ENCODE measurements around the gene LRMDA.

LRMDA gene

GRCh38 chr10:76333326-76333725 lies 901.9 kb downstream of the LRMDA start:
- DNase-seq, result no peak

GRCh38 chr10:76333796-76334195 lies 902.4 kb downstream of the LRMDA start:
- DNase-seq, result no peak

- no peak for DNase-seq
Measured at GRCh38 chr10:76334255-76334654, 902.8 kb downstream of the LRMDA start.

GRCh38 chr10:76336213-76336963 lies 905.0 kb downstream of the LRMDA start:
- DNase-seq, result no peak

- no peak for DNase-seq
Measured at GRCh38 chr10:76337641-76338040, 906.2 kb downstream of the LRMDA start.

- DNase-seq, result no peak
Measured at GRCh38 chr10:76338187-76338586, 906.8 kb downstream of the LRMDA start.

GRCh38 chr10:76341740-76342139 lies 910.3 kb downstream of the LRMDA start:
- DNase-seq, result no peak

GRCh38 chr10:76342996-76343395 lies 911.6 kb downstream of the LRMDA start:
- DNase-seq, result no peak

- DNase-seq, result no peak
Measured at GRCh38 chr10:76347832-76348231, 916.4 kb downstream of the LRMDA start.

GRCh38 chr10:76350583-76350982 lies 919.2 kb downstream of the LRMDA start:
- DNase-seq, result no peak

GRCh38 chr10:76352300-76352699 lies 920.9 kb downstream of the LRMDA start:
- DNase-seq, result no peak

GRCh38 chr10:76353237-76353851 lies 921.9 kb downstream of the LRMDA start:
- no peak for DNase-seq

GRCh38 chr10:76354212-76354738 lies 922.9 kb downstream of the LRMDA start:
- no peak for DNase-seq

GRCh38 chr10:76354921-76355320 lies 923.5 kb downstream of the LRMDA start:
- no peak for DNase-seq

GRCh38 chr10:76356557-76356956 lies 925.1 kb downstream of the LRMDA start:
- DNase-seq, result no peak

GRCh38 chr10:76357726-76358415 lies 926.4 kb downstream of the LRMDA start:
- DNase-seq, result no peak

- no peak for DNase-seq
Measured at GRCh38 chr10:76358743-76359395, 927.4 kb downstream of the LRMDA start.

- DNase-seq, result no peak
Measured at GRCh38 chr10:76375761-76376160, 944.3 kb downstream of the LRMDA start.

GRCh38 chr10:76382381-76382851 lies 951.0 kb downstream of the LRMDA start:
- no peak for DNase-seq

GRCh38 chr10:76388321-76389023 lies 957.0 kb downstream of the LRMDA start:
- no peak for DNase-seq

- DNase-seq, result no peak
Measured at GRCh38 chr10:76393875-76394706, 962.7 kb downstream of the LRMDA start.

- no peak for DNase-seq
Measured at GRCh38 chr10:76394707-76395042, 963.3 kb downstream of the LRMDA start.

Data from NCI-H526 (cell line).